ENCODE measurements around the gene NEURL1B. TPM values are rescaled to one million over a fixed set of nuclear protein-coding genes. Genes with fewer than 3 reads are reported as not detected.

The NEURL1B gene
- total and polyA plus RNA-seq, 2 donors (not counting 1 experiment from before 2014, with no cell fraction given), result 0.06 to 0.17 TPM

GRCh38 chr5:172630082-172630481 lies 11.0 kb upstream of the NEURL1B start:
- H3K27me3 ChIP-seq (replicated peaks in 1 of 4; ENCODE audit: control extremely low read depth in 1 of 4, control insufficient read depth in 3 of 4, insufficient read depth in 4 of 4, low read length in 3 of 4), result no peaks in the 10 kb centered on the region
- peaks cover 0 to 4% (median 0%) of the 10 kb centered on the region in 3 donors for H3K9me3 ChIP-seq (ENCODE audit: control extremely low read depth in 1 of 3, control insufficient read depth in 2 of 3, insufficient read depth in 1 of 3, low read length in 2 of 3)
- H3K27ac ChIP-seq (ENCODE audit: low read length in 2 of 2), result no peak overlapping the region
- H3K36me3 ChIP-seq (replicated peaks in 1 of 2; ENCODE audit: control extremely low read depth in 1 of 2, control insufficient read depth in 1 of 2, extremely low read depth in 1 of 2, insufficient read depth in 2 of 2, low read length in 1 of 2), result no peaks in the 10 kb centered on the region
- DNase-seq (no peak), ATAC-seq (ENCODE audit: low read depth) (no peak)
- no peaks in the 10 kb centered on the region for H3K4me1 ChIP-seq (ENCODE audit: control insufficient read depth in 2 of 2, insufficient read depth in 2 of 2, low read length in 2 of 2)
- ChIA-PET CTCF (no interaction called here), POLR2A (no interaction called here)
- Mint-ChIP-seq H3K4me1 (no peaks in the 10 kb centered on the region), H3K27me3 (peaks cover 8% of the 10 kb centered on the region), H3K4me3 (no peak overlapping the region), H3K27ac (no peak overlapping the region), H3K9me3 (ENCODE audit: insufficient read depth) (no peaks in the 10 kb centered on the region)
- no peaks in the 10 kb centered on the region for H3K79me2 ChIP-seq (ENCODE audit: control insufficient read depth, insufficient read depth, low read length)
- intact Hi-C loops (cut with micrococcal nuclease), result no loop called here
- no peaks in the 10 kb centered on the region for H4K20me1 ChIP-seq (ENCODE audit: control insufficient read depth, insufficient read depth, low read length, poor library complexity, severe bottlenecking)
- no peak overlapping the region for H3K4me3 ChIP-seq (ENCODE audit: control extremely low read depth in 1 of 5, extremely low read depth in 1 of 5, insufficient read depth in 1 of 5, low read depth in 2 of 5, low read length in 4 of 5)
- H3K9ac ChIP-seq (ENCODE audit: low read length), result no peak overlapping the region
- no peak for TF ChIP-seq CTCF (IDR thresholded peaks at IDR 0.05)
- no peak for TF ChIP-seq EZH2 (IDR thresholded peaks at IDR 0.05; ENCODE audit: borderline replicate concordance, insufficient read depth, low read depth, low read length, poor library complexity, severe bottlenecking)
- 86% methylated on average over 4 of the region's 5 CpGs for WGBS (ENCODE audit: insufficient coverage)
- H3K4me2 ChIP-seq (replicated peaks; ENCODE audit: low read depth, low read length, poor library complexity, severe bottlenecking), result no peak overlapping the region
- no peak overlapping the region for H2AFZ ChIP-seq (ENCODE audit: insufficient read depth, low read depth, low read length, poor library complexity, severe bottlenecking)

GRCh38 chr5:172630482-172630881 lies 10.6 kb upstream of the NEURL1B start:
- peaks cover 8% of the 10 kb centered on the region for H3K27me3 Mint-ChIP-seq
- DNase-seq (no peak), ATAC-seq (ENCODE audit: low read depth) (no peak)
- Histone ChIP-seq H3K79me2 (ENCODE audit: control insufficient read depth, insufficient read depth, low read length) (no peaks in the 10 kb centered on the region), H3K9ac (ENCODE audit: low read length) (no peak overlapping the region), H3K9me3 (ENCODE audit: control extremely low read depth in 1 of 3, control insufficient read depth in 2 of 3, insufficient read depth in 1 of 3, low read length in 2 of 3) (peaks cover 0 to 4% (median 0%) of the 10 kb centered on the region in 3 donors), H3K4me1 (ENCODE audit: control insufficient read depth in 2 of 2, insufficient read depth in 2 of 2, low read length in 2 of 2) (no peaks in the 10 kb centered on the region), H3K27me3 (replicated peaks in 1 of 4; ENCODE audit: control extremely low read depth in 1 of 4, control insufficient read depth in 3 of 4, insufficient read depth in 4 of 4, low read length in 3 of 4) (no peaks in the 10 kb centered on the region), H3K27ac (ENCODE audit: low read length in 2 of 2) (no peak overlapping the region), H3K36me3 (replicated peaks in 1 of 2; ENCODE audit: control extremely low read depth in 1 of 2, control insufficient read depth in 1 of 2, extremely low read depth in 1 of 2, insufficient read depth in 2 of 2, low read length in 1 of 2) (no peaks in the 10 kb centered on the region), H3K4me3 (ENCODE audit: control extremely low read depth in 1 of 5, extremely low read depth in 1 of 5, insufficient read depth in 1 of 5, low read depth in 2 of 5, low read length in 4 of 5) (no peak overlapping the region), H3K4me2 (replicated peaks; ENCODE audit: low read depth, low read length, poor library complexity, severe bottlenecking) (no peak overlapping the region), H4K20me1 (ENCODE audit: control insufficient read depth, insufficient read depth, low read length, poor library complexity, severe bottlenecking) (no peaks in the 10 kb centered on the region), H2AFZ (ENCODE audit: insufficient read depth, low read depth, low read length, poor library complexity, severe bottlenecking) (no peak overlapping the region)
- CTCF ChIA-PET, result no interaction called here
- H3K4me3 Mint-ChIP-seq, result no peak overlapping the region
- H3K9me3 Mint-ChIP-seq (ENCODE audit: insufficient read depth), result no peaks in the 10 kb centered on the region
- WGBS (ENCODE audit: insufficient coverage), result 89% methylated on average over 6 of the region's 6 CpGs
- no peak overlapping the region for H3K27ac Mint-ChIP-seq
- intact Hi-C loops (cut with micrococcal nuclease), result no loop called here
- TF ChIP-seq CTCF (IDR thresholded peaks at IDR 0.05) (no peak), EZH2 (IDR thresholded peaks at IDR 0.05; ENCODE audit: borderline replicate concordance, insufficient read depth, low read depth, low read length, poor library complexity, severe bottlenecking) (no peak)
- no peaks in the 10 kb centered on the region for H3K4me1 Mint-ChIP-seq
- POLR2A ChIA-PET, result no interaction called here

All from B cell (primary cell).